ENCODE measurements around the gene MDGA2. TPM values are rescaled to one million over a fixed set of nuclear protein-coding genes. Genes with fewer than 3 reads are reported as not detected.
"Not testable (repeated sequence)": the region's sequence is repeated elsewhere in the genome, so short reads cannot be mapped to it uniquely, and the experiment has no call there.

MDGA2 gene
- total RNA-seq, 6 donors from 2014 or later, result 0.61 TPM; not detected in 5

GRCh38 chr14:47637753-47638152 is 37.7 kb downstream of the MDGA2 start:
- H3K27ac ChIP-seq, result no peak overlapping the region
- ATAC-seq (ENCODE audit: low FRiP score in 2 of 2), result no peak
- no peaks in the 10 kb centered on the region for H3K9me3 ChIP-seq
- no peak overlapping the region for H3K4me3 ChIP-seq
- H3K27me3 ChIP-seq, result no peaks in the 10 kb centered on the region
- no peak for TF ChIP-seq POLR2A (IDR thresholded peaks at IDR 0.05)
- TF ChIP-seq CTCF (IDR thresholded peaks at IDR 0.05), result no peak
- TF ChIP-seq POLR2AphosphoS5 (IDR thresholded peaks at IDR 0.05), result no peak
- no peaks in the 10 kb centered on the region for H3K36me3 ChIP-seq
- H3K4me1 ChIP-seq, result no peaks in the 10 kb centered on the region
- 85% methylated on average over 3 of the region's 3 CpGs for WGBS, 2 donors
- no peak for DNase-seq

- H3K27ac ChIP-seq, result no peak overlapping the region
- H3K4me1 ChIP-seq, result no peaks in the 10 kb centered on the region
- H3K4me3 ChIP-seq, result no peak overlapping the region
- WGBS, 2 donors, result 94% methylated on average over 26 to 44 of the region's 51 CpGs
- H3K9me3 ChIP-seq, result peaks cover 0 to 10% (median 0%) of the 10 kb centered on the region in 4 donors
- no peaks in the 10 kb centered on the region for H3K27me3 ChIP-seq
- TF ChIP-seq POLR2AphosphoS5 (IDR thresholded peaks at IDR 0.05) (no peak), EP300 (IDR thresholded peaks at IDR 0.05) (no peak), POLR2A (IDR thresholded peaks at IDR 0.05) (no peak), CTCF (IDR thresholded peaks at IDR 0.05) (no peak)
- no peaks in the 10 kb centered on the region for H3K36me3 ChIP-seq
- no peak for ATAC-seq (ENCODE audit: low FRiP score in 2 of 2)
- peak in 1 of 2 donors; percentile 72 for DNase-seq
Observed at GRCh38 chr14:47626151-47627035, 49.0 kb downstream of the MDGA2 start.

GRCh38 chr14:47624126-47624525 is 51.3 kb downstream of the MDGA2 start:
- not testable (repeated sequence) for DNase-seq; H3K27ac ChIP-seq; H3K4me3 ChIP-seq; H3K27me3 ChIP-seq; ATAC-seq (ENCODE audit: low FRiP score in 2 of 2); H3K36me3 ChIP-seq; H3K4me1 ChIP-seq; H3K9me3 ChIP-seq
- WGBS, 2 donors, result 91 to 96% methylated on average over 13 of the region's 13 CpGs

GRCh38 chr14:47619392-47619791 is 56.0 kb downstream of the MDGA2 start:
- no peak overlapping the region for H3K27ac ChIP-seq
- no peaks in the 10 kb centered on the region for H3K27me3 ChIP-seq
- 62 to 71% methylated on average over 3 of the region's 3 CpGs for WGBS, 2 donors
- H3K4me3 ChIP-seq, result no peak overlapping the region
- ATAC-seq (ENCODE audit: low FRiP score in 2 of 2), result no peak
- TF ChIP-seq POLR2A (IDR thresholded peaks at IDR 0.05) (no peak), CTCF (IDR thresholded peaks at IDR 0.05) (no peak), EP300 (IDR thresholded peaks at IDR 0.05) (no peak), POLR2AphosphoS5 (IDR thresholded peaks at IDR 0.05) (no peak)
- H3K9me3 ChIP-seq, result no peaks in the 10 kb centered on the region
- no peaks in the 10 kb centered on the region for H3K4me1 ChIP-seq
- no peaks in the 10 kb centered on the region for H3K36me3 ChIP-seq
- no peak for DNase-seq

- no peaks in the 10 kb centered on the region for H3K9me3 ChIP-seq
- ATAC-seq (ENCODE audit: low FRiP score in 2 of 2) (no peak), DNase-seq (no peak)
- H3K4me3 ChIP-seq, result no peak overlapping the region
- 88 to 91% methylated on average over 3 of the region's 3 CpGs for WGBS, 2 donors
- no peak overlapping the region for H3K27ac ChIP-seq
- H3K36me3 ChIP-seq, result no peaks in the 10 kb centered on the region
- no peaks in the 10 kb centered on the region for H3K4me1 ChIP-seq
- no peak for TF ChIP-seq CTCF (IDR thresholded peaks at IDR 0.05)
- no peak for TF ChIP-seq EP300 (IDR thresholded peaks at IDR 0.05)
- TF ChIP-seq POLR2A (IDR thresholded peaks at IDR 0.05), result no peak
- TF ChIP-seq POLR2AphosphoS5 (IDR thresholded peaks at IDR 0.05), result no peak
- H3K27me3 ChIP-seq, result no peaks in the 10 kb centered on the region
Observed at GRCh38 chr14:47606566-47606965, 68.8 kb downstream of the MDGA2 start.

Measured in upper lobe of left lung (tissue), 6 donors.